ENCODE measurements around the gene ZBTB12. TPM values are rescaled to one million over a fixed set of nuclear protein-coding genes. Genes with fewer than 3 reads are reported as not detected.

The ZBTB12 gene
- total and polyA plus RNA-seq, 2 of the 13 experiments (the other 11 are each of a cell fraction or from before 2014, with no cell fraction given) = 4.8 to 6.0 TPM

DNA sequence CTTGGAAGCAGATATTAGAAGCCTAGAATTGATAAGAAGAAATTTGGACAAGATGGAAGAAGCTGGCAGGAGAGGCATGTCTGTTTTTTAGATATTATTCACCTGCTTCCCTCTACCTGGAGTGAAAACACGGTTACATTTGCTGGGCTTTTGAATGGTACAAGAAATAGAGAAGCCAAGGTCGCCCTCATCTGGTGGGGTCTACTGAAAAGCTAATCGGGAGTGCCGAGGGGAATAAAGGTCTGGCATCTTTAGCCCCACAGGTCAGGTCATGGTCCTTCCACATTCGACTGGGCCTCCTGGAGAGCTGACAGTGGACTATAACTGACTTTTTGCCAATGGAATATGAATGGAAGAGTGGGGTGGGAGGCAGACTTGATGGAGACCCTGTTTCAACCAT, 21.1 kb upstream of the ZBTB12 start (continued):
- TF ChIP-seq, protein P1, sequence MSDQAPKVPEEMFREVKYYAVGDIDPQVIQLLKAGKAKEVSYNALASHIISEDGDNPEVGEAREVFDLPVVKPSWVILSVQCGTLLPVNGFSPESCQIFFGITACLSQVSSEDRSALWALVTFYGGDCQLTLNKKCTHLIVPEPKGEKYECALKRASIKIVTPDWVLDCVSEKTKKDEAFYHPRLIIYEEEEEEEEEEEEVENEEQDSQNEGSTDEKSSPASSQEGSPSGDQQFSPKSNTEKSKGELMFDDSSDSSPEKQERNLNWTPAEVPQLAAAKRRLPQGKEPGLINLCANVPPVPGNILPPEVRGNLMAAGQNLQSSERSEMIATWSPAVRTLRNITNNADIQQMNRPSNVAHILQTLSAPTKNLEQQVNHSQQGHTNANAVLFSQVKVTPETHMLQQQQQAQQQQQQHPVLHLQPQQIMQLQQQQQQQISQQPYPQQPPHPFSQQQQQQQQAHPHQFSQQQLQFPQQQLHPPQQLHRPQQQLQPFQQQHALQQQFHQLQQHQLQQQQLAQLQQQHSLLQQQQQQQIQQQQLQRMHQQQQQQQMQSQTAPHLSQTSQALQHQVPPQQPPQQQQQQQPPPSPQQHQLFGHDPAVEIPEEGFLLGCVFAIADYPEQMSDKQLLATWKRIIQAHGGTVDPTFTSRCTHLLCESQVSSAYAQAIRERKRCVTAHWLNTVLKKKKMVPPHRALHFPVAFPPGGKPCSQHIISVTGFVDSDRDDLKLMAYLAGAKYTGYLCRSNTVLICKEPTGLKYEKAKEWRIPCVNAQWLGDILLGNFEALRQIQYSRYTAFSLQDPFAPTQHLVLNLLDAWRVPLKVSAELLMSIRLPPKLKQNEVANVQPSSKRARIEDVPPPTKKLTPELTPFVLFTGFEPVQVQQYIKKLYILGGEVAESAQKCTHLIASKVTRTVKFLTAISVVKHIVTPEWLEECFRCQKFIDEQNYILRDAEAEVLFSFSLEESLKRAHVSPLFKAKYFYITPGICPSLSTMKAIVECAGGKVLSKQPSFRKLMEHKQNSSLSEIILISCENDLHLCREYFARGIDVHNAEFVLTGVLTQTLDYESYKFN (CRISPR knock-in tag; conservative IDR thresholded peaks at IDR 0.05) = peak; percentile 38; the same call in 1 of the 2 replicates
- TF ChIP-seq LCORL (IDR thresholded peaks at IDR 0.05) (no peak), LCORL (CRISPR knock-in tag; IDR thresholded peaks at IDR 0.05) (0 out of 2 replicates have a peak, but pooled peaks have one; percentile 64), ZNF335 (CRISPR knock-in tag; IDR thresholded peaks at IDR 0.05) (peak; percentile 91), ZSCAN9 (CRISPR knock-in tag; IDR thresholded peaks at IDR 0.05; ENCODE audit: borderline replicate concordance) (0 out of 2 replicates have a peak, but pooled peaks have one; percentile 29), NR2F6 (IDR thresholded peaks at IDR 0.05) (peak; percentile 49; the same call in 1 of the 2 replicates), NR2F6 (CRISPR knock-in tag; IDR thresholded peaks at IDR 0.05) (peak; percentile 54; the same call in 1 of the 2 replicates), ZNF792 (CRISPR knock-in tag; IDR thresholded peaks at IDR 0.05) (0 out of 2 replicates have a peak, but pooled peaks have one; percentile 19), ZNF572 (CRISPR knock-in tag; IDR thresholded peaks at IDR 0.05) (0 out of 2 replicates have a peak, but pooled peaks have one; percentile 47), ARNT2 (CRISPR knock-in tag; IDR thresholded peaks at IDR 0.05; ENCODE audit: low read depth) (no peak), ZFX (CRISPR knock-in tag; IDR thresholded peaks at IDR 0.05; ENCODE audit: low read depth) (peak; percentile 28; the same call in 1 of the 2 replicates), ZNF878 (CRISPR knock-in tag; IDR thresholded peaks at IDR 0.05) (no peak), SALL2 (CRISPR knock-in tag; IDR thresholded peaks at IDR 0.05) (no peak), SMC3 (IDR thresholded peaks at IDR 0.05; ENCODE audit: low read length) (peak; percentile 76), HNRNPK (IDR thresholded peaks at IDR 0.05; ENCODE audit: low read depth, low read length, poor library complexity, severe bottlenecking) (no peak), YEATS4 (CRISPR knock-in tag; IDR thresholded peaks at IDR 0.05; ENCODE audit: borderline replicate concordance) (peak; percentile 26; the same call in 1 of the 2 replicates)
- TF ChIP-seq, protein P2, sequence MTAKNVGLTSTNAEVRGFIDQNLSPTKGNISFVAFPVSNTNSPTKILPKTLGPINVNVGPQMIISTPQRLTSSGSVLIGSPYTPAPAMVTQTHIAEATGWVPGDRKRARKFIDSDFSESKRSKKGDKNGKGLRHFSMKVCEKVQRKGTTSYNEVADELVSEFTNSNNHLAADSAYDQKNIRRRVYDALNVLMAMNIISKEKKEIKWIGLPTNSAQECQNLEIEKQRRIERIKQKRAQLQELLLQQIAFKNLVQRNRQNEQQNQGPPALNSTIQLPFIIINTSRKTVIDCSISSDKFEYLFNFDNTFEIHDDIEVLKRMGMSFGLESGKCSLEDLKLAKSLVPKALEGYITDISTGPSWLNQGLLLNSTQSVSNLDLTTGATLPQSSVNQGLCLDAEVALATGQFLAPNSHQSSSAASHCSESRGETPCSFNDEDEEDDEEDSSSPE (CRISPR knock-in tag; IDR thresholded peaks at IDR 0.05) = no peak
- TF ChIP-seq, protein P3, sequence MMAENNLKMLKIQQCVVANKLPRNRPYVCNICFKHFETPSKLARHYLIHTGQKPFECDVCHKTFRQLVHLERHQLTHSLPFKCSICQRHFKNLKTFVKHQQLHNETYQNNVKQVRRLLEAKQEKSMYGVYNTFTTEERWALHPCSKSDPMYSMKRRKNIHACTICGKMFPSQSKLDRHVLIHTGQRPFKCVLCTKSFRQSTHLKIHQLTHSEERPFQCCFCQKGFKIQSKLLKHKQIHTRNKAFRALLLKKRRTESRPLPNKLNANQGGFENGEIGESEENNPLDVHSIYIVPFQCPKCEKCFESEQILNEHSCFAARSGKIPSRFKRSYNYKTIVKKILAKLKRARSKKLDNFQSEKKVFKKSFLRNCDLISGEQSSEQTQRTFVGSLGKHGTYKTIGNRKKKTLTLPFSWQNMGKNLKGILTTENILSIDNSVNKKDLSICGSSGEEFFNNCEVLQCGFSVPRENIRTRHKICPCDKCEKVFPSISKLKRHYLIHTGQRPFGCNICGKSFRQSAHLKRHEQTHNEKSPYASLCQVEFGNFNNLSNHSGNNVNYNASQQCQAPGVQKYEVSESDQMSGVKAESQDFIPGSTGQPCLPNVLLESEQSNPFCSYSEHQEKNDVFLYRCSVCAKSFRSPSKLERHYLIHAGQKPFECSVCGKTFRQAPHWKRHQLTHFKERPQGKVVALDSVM (CRISPR knock-in tag; IDR thresholded peaks at IDR 0.05) = peak; percentile 17; the same call in 1 of the 2 replicates
- TF ChIP-seq, protein P4, sequence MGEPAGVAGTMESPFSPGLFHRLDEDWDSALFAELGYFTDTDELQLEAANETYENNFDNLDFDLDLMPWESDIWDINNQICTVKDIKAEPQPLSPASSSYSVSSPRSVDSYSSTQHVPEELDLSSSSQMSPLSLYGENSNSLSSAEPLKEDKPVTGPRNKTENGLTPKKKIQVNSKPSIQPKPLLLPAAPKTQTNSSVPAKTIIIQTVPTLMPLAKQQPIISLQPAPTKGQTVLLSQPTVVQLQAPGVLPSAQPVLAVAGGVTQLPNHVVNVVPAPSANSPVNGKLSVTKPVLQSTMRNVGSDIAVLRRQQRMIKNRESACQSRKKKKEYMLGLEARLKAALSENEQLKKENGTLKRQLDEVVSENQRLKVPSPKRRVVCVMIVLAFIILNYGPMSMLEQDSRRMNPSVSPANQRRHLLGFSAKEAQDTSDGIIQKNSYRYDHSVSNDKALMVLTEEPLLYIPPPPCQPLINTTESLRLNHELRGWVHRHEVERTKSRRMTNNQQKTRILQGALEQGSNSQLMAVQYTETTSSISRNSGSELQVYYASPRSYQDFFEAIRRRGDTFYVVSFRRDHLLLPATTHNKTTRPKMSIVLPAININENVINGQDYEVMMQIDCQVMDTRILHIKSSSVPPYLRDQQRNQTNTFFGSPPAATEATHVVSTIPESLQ (CRISPR knock-in tag; conservative IDR thresholded peaks at IDR 0.05) = 0 out of 2 replicates have a peak, but pooled peaks have one; percentile 56
- TF ChIP-seq, protein P5, sequence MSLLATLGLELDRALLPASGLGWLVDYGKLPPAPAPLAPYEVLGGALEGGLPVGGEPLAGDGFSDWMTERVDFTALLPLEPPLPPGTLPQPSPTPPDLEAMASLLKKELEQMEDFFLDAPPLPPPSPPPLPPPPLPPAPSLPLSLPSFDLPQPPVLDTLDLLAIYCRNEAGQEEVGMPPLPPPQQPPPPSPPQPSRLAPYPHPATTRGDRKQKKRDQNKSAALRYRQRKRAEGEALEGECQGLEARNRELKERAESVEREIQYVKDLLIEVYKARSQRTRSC (CRISPR knock-in tag; IDR thresholded peaks at IDR 0.05; ENCODE audit: low read depth) = no peak

Measured in HepG2 (cell line).